Head of caudate nucleus (tissue), 42 donors: ENCODE results near the gene TOP3B.
A peak's percentile ranks its signal among the peaks of the same experiment; 100 is the strongest.

ENCODE experiments used
- DNase-seq, 42 donors: peaks; one replicate each; pipeline versions ENCODE4 v3.0.0 to v3.0.0-alpha.2; 2020 to 2021; ENCODE audit warnings: mixed read lengths in 7 of 42
- intact Hi-C: fragments of 100-400 bp; cut with DNase I; formaldehyde crosslinking; loops from one replicate; pipeline ENCODE4 v1.15.0; 2022

The TOP3B gene

GRCh38 chr22:21967693-21968271 lies 14.8 kb downstream of the TOP3B start:
- DNase-seq = no peak
- intact Hi-C loops = no loop called here

- intact Hi-C loops = no loop called here
- no peak for DNase-seq
Observed at GRCh38 chr22:21966643-21967516, 15.7 kb downstream of the TOP3B start.

- intact Hi-C loops = no loop called here
- no peak for DNase-seq
Observed at GRCh38 chr22:21965762-21966288, 16.8 kb downstream of the TOP3B start.

- DNase-seq = no peak
- intact Hi-C loops = no loop called here
Observed at GRCh38 chr22:21964918-21965484, 17.6 kb downstream of the TOP3B start.

GRCh38 chr22:21964234-21964633 lies 18.4 kb downstream of the TOP3B start:
- intact Hi-C loops = no loop called here
- DNase-seq = no peak

GRCh38 chr22:21963790-21964211 lies 18.8 kb downstream of the TOP3B start:
- intact Hi-C loops = no loop called here
- no peak for DNase-seq

- no peak for DNase-seq
- intact Hi-C loops = no loop called here
Observed at GRCh38 chr22:21963286-21963685, 19.3 kb downstream of the TOP3B start.

- no peak for DNase-seq
- intact Hi-C loops = no loop called here
Observed at GRCh38 chr22:21962655-21962949, 20.0 kb downstream of the TOP3B start.

GRCh38 chr22:21961886-21962654 lies 20.5 kb downstream of the TOP3B start:
- no peak for DNase-seq
- intact Hi-C loops = no loop called here

- intact Hi-C loops = no loop called here
- DNase-seq = no peak
Observed at GRCh38 chr22:21961127-21961867, 21.3 kb downstream of the TOP3B start.

- intact Hi-C loops = no loop called here
- DNase-seq = no peak
Observed at GRCh38 chr22:21960200-21961126, 22.1 kb downstream of the TOP3B start.

- no peak for DNase-seq
- intact Hi-C loops = no loop called here
Observed at GRCh38 chr22:21959274-21960074, 23.1 kb downstream of the TOP3B start.

GRCh38 chr22:21958360-21959273 lies 24.0 kb downstream of the TOP3B start:
- DNase-seq = no peak
- intact Hi-C loops = no loop called here

GRCh38 chr22:21952586-21953571 lies 29.7 kb downstream of the TOP3B start, which contains the start of gene PPM1F:
PPM1F (minus strand) TSS chr22:21952848; CDS start chr22:21946048, 6,800 bp downstream.
- peak; percentile 52 to 95 (median 86) for DNase-seq
- intact Hi-C loops = loop anchor here (2.0 kb wide), 2 partner anchors 14 to 240 kb away; no protein-coding TSS in a partner anchor
